GM18498 (cell line): ENCODE measurements around the gene RPS6KA2.

ENCODE experiments used
- ATAC-seq: cut with Tn5 transposase; IDR thresholded peaks from one replicate; pipeline ENCODE4 v1.9.1; 2021; ENCODE audit warnings: mild to moderate bottlenecking, moderate library complexity; ENCODE audit not compliant: unreplicated experiment

Gene RPS6KA2

GRCh38 chr6:166578536-166579236 lies 48.4 kb downstream of the RPS6KA2 start:
- ATAC-seq = no peak

GRCh38 chr6:166575205-166575604 lies 51.8 kb downstream of the RPS6KA2 start:
- ATAC-seq = no peak

- ATAC-seq = no peak
These were observed 53.4 kb downstream of the RPS6KA2 start for GRCh38 chr6:166573511-166574216.

- ATAC-seq = no peak
These were observed 54.4 kb downstream of the RPS6KA2 start for GRCh38 chr6:166572370-166573261.

- no peak for ATAC-seq
These were observed 55.9 kb downstream of the RPS6KA2 start for GRCh38 chr6:166570929-166571713.

- ATAC-seq = no peak
These were observed 57.8 kb downstream of the RPS6KA2 start for GRCh38 chr6:166569206-166569605.

- ATAC-seq = no peak
These were observed 59.2 kb downstream of the RPS6KA2 start for GRCh38 chr6:166567813-166568212.

- no peak for ATAC-seq
These were observed 59.9 kb downstream of the RPS6KA2 start for GRCh38 chr6:166567107-166567506.

- no peak for ATAC-seq
These were observed 60.7 kb downstream of the RPS6KA2 start for GRCh38 chr6:166566026-166567011.

GRCh38 chr6:166565084-166565967 lies 61.7 kb downstream of the RPS6KA2 start:
- ATAC-seq = no peak

GRCh38 chr6:166563805-166564204 lies 63.2 kb downstream of the RPS6KA2 start:
- ATAC-seq = no peak

GRCh38 chr6:166563200-166563599 lies 63.9 kb downstream of the RPS6KA2 start:
- no peak for ATAC-seq

- no peak for ATAC-seq
These were observed 64.3 kb downstream of the RPS6KA2 start for GRCh38 chr6:166562726-166563125.

- ATAC-seq = no peak
These were observed 65.2 kb downstream of the RPS6KA2 start for GRCh38 chr6:166561771-166562359.

GRCh38 chr6:166560222-166560621 lies 66.8 kb downstream of the RPS6KA2 start:
- no peak for ATAC-seq

- ATAC-seq = no peak
These were observed 67.4 kb downstream of the RPS6KA2 start for GRCh38 chr6:166559662-166560061.

- ATAC-seq = no peak
These were observed 67.8 kb downstream of the RPS6KA2 start for GRCh38 chr6:166559211-166559610.
